ENCODE results near the gene PLB1. TPM values are rescaled to one million over a fixed set of nuclear protein-coding genes. Genes with fewer than 3 reads are reported as not detected.

PLB1 gene
- total RNA-seq, 2 experiments from 2014 or later = 0.25 to 0.50 TPM

DNA sequence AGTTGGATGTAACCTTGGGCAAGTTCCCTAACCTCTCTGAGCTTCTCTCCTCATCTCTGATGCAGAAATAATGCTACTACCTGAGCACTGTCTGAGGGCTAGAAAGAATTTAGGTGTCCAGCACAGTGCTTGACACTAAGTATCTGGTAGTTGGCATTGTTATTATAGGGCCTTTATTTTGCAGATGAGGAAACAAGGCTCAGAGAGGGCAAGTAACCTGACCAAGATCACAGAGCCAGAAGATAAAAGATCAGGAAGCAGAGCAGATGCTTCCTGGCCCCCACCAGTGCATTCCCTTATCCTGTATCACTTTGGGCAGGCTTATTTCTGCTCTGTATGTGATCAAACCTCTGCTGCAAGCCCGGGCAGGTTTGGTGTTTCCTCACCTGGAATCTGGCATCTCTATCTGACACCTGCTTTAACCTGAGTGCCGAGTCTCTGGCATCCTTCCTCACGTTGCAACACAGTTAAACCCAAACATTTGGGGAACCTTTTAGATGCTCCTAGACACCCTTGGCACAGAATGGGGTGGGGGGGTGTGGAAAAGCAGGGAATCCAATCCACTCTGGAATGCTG, 69.9 kb downstream of the PLB1 start:
- intact Hi-C loops (cut with micrococcal nuclease) = loop anchor here (2.0 kb wide), 1 partner anchor 187 kb away; no protein-coding TSS in a partner anchor
- Mint-ChIP-seq H3K36me3 (ENCODE audit: low read depth) (no peaks in the 10 kb centered on the region), H3K4me1 (ENCODE audit: low read depth) (peaks cover 11% of the 10 kb centered on the region), H3K4me3 (peak overlapping the region; percentile 81), H3K27me3 (peaks cover 2% of the 10 kb centered on the region), H3K27ac (no peak overlapping the region), H3K9me3 (no peaks in the 10 kb centered on the region)
- TF ChIP-seq, protein P1, sequence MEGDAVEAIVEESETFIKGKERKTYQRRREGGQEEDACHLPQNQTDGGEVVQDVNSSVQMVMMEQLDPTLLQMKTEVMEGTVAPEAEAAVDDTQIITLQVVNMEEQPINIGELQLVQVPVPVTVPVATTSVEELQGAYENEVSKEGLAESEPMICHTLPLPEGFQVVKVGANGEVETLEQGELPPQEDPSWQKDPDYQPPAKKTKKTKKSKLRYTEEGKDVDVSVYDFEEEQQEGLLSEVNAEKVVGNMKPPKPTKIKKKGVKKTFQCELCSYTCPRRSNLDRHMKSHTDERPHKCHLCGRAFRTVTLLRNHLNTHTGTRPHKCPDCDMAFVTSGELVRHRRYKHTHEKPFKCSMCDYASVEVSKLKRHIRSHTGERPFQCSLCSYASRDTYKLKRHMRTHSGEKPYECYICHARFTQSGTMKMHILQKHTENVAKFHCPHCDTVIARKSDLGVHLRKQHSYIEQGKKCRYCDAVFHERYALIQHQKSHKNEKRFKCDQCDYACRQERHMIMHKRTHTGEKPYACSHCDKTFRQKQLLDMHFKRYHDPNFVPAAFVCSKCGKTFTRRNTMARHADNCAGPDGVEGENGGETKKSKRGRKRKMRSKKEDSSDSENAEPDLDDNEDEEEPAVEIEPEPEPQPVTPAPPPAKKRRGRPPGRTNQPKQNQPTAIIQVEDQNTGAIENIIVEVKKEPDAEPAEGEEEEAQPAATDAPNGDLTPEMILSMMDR (IDR thresholded peaks at IDR 0.05) = no peak
- CTCF ChIA-PET = interaction anchor here (0.7 to 3.7 kb wide), 40 partner anchors 8 to 812 kb away, joined by 3 to 43 read pairs (median 6); partner anchors contain the start of gene SPDYA
- DNase-seq = no peak
- POLR2A ChIA-PET = interaction anchor here (1.0 to 1.3 kb wide), 3 partner anchors 10 to 302 kb away, joined by 3 to 4 read pairs (median 3); no protein-coding TSS in a partner anchor
- no peak for ATAC-seq

DNA sequence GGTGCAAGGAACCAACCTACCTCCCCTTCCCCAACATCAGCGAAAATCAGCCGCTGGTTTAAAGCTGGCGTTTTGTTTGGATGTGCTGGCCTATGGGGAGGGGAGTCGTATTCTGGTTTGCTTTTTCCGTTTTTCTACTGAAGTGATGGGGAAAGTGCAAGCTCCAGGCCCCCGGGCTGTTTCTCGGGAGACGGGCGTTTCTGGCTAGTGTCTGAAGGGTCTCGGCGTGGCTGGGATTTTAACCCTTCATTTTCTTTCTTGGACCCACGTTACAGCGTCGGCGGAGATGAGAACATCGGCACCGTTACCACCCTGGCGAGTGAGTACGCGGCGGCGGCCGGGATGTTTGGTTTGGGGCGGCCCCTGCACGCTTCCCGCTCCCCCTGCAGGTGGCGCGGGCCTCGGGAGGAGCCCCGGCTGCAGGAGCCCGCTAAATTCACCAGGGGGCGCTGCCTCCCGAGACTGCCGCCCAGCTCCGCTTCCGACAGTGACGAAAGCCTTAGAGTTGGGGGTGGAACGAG, 70.7 kb downstream of the PLB1 start:
- ATAC-seq = peak; percentile 99
- POLR2A ChIA-PET = interaction anchor here (1.0 to 1.5 kb wide), 3 partner anchors 21 to 301 kb away, joined by 3 to 4 read pairs (median 4); no protein-coding TSS in a partner anchor
- CTCF ChIA-PET = interaction anchor here (0.7 to 3.7 kb wide), 50 partner anchors 8 to 595 kb away, joined by 3 to 43 read pairs (median 5); partner anchors contain the start of genes PPP1CB and SPDYA
- Mint-ChIP-seq H3K27me3 (peaks cover 2% of the 10 kb centered on the region), H3K9me3 (peaks cover 3% of the 10 kb centered on the region), H3K36me3 (ENCODE audit: low read depth) (no peaks in the 10 kb centered on the region), H3K4me1 (ENCODE audit: low read depth) (peaks cover 11% of the 10 kb centered on the region), H3K27ac (peak overlapping the region; percentile 76), H3K4me3 (peak overlapping the region; percentile 81)
- peak; percentile 91 for DNase-seq
- TF ChIP-seq, protein P1 (IDR thresholded peaks at IDR 0.05) = peak; percentile 100
- intact Hi-C loops (cut with micrococcal nuclease) = loop anchor here (2.0 kb wide), 1 partner anchor 186 kb away; no protein-coding TSS in a partner anchor

DNA sequence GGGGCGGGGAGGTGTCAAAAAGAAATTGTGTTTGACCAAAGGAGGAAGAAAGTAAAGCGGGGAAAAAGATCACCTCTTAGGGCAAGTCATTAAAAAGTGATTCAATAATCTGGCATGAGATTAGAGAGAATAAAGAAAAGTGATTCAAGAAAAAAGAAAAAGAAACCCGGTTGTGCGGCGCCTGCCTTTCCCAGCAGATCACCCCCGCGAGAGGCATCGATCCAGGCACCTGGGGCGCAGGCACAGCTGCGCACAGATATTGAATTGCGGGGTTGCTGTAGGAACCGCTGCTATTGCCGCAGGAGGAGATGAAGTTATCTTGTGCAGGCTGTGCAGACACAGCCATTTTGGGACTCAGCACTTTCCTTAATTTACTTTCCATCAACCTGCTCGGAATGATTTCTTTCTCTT, 71.2 kb downstream of the PLB1 start:
- H3K27me3 Mint-ChIP-seq = peaks cover 2% of the 10 kb centered on the region
- no peaks in the 10 kb centered on the region for H3K36me3 Mint-ChIP-seq (ENCODE audit: low read depth)
- peak overlapping the region; percentile 81 for H3K4me3 Mint-ChIP-seq
- ChIA-PET POLR2A (interaction anchor here (1.0 to 1.5 kb wide), 3 partner anchors 21 to 300 kb away, joined by 3 to 4 read pairs (median 4); no protein-coding TSS in a partner anchor), CTCF (interaction anchor here (0.7 to 3.7 kb wide), 47 partner anchors 9 to 328 kb away, joined by 3 to 43 read pairs (median 5); partner anchors contain the start of genes PPP1CB and SPDYA)
- DNase-seq = peak; percentile 52
- TF ChIP-seq, protein P1 (IDR thresholded peaks at IDR 0.05) = peak; percentile 86
- intact Hi-C loops (cut with micrococcal nuclease) = loop anchor here (2.0 kb wide), 1 partner anchor 186 kb away; no protein-coding TSS in a partner anchor
- peak overlapping the region; percentile 76 for H3K27ac Mint-ChIP-seq
- ATAC-seq = peak; percentile 29
- peaks cover 3% of the 10 kb centered on the region for H3K9me3 Mint-ChIP-seq
- H3K4me1 Mint-ChIP-seq (ENCODE audit: low read depth) = peaks cover 11% of the 10 kb centered on the region

DNA sequence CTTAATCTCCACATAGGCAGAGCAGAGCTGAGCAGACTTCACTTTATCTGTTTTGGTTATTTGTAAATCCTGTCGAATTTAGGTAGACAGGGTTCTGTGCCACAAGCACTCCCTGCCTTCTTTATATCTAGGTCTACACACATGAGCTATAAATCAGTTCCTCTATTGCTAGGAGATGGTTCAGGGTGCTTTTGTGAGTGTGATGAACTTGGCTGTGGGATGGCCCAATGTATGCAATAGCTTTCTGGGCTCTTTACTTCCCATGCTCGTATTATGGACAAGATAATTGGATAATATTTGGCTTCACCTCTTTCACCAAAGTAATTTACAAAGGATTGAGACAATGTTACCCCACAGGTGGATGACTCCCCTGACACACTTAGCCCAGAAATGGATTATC, 72.2 kb downstream of the PLB1 start:
- Mint-ChIP-seq H3K27me3 (peaks cover 2% of the 10 kb centered on the region), H3K9me3 (peaks cover 3% of the 10 kb centered on the region), H3K4me1 (ENCODE audit: low read depth) (peaks cover 11% of the 10 kb centered on the region), H3K36me3 (ENCODE audit: low read depth) (no peaks in the 10 kb centered on the region), H3K27ac (no peak overlapping the region), H3K4me3 (peak overlapping the region; percentile 81)
- TF ChIP-seq, protein P1 (IDR thresholded peaks at IDR 0.05) = no peak
- ChIA-PET POLR2A (interaction anchor here (1.5 kb wide), 1 partner anchor 218 kb away, joined by 4 read pairs; no protein-coding TSS in a partner anchor), CTCF (interaction anchor here (0.7 to 3.7 kb wide), 16 partner anchors 11 to 252 kb away, joined by 3 to 43 read pairs (median 8); partner anchors contain the start of gene PPP1CB)
- DNase-seq (no peak), ATAC-seq (no peak)
- intact Hi-C loops (cut with micrococcal nuclease) = no loop called here
